Gastroesophageal sphincter (tissue), 3 donors: ENCODE data around the gene C6orf141.

ENCODE experiments used
- CTCF ChIP-seq, 4 experiments: fragments of 200-600 bp in 2 of 4; fragments of 450-650 bp in 2 of 4; sonication (generic) in 1 of 4; IDR thresholded peaks; one replicate each; pipeline ENCODE4 v1.5.1; 2017 to 2019; ENCODE audit warnings: antibody characterized with exemption in 4 of 4, mild to moderate bottlenecking in 2 of 4, moderate library complexity in 2 of 4
- EP300 ChIP-seq: sonication (generic); formaldehyde crosslinking; IDR thresholded peaks from one replicate; pipeline ENCODE4 v1.6.1; 2017; ENCODE audit warnings: antibody characterized with exemption, mild to moderate bottlenecking
- POLR2A ChIP-seq, 2 donors: fragments of 450-650 bp; IDR thresholded peaks; one replicate each; pipeline ENCODE4 v1.6.1; 2017; ENCODE audit warnings: antibody characterized with exemption in 2 of 2, mild to moderate bottlenecking in 2 of 2, moderate library complexity in 1 of 2
- POLR2AphosphoS5 ChIP-seq: sonication (generic); formaldehyde crosslinking; IDR thresholded peaks from one replicate; pipeline ENCODE4 v1.6.1; 2017; ENCODE audit warnings: antibody characterized with exemption

DNA sequence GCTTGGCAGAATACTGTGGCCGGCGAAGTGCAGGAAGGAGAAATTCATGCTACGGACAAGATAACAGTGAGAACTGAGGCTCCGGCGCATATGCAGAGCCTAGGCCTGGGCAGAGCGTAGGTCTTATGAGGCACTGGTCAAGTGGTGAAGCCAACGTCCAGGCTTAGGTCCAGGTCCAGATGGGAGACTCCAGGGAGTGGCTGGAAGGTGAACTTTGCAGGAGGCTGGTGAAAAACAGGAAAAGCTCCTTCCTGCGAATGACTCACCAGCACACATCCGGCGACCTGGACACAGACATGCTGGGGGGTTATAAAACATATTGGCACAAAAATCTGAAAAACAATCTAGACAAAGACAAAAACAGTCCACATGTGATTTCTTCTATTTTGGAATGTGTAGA is 15.4 kb downstream of the C6orf141 start:
- TF ChIP-seq CTCF (IDR thresholded peaks at IDR 0.05), result no peak
- TF ChIP-seq POLR2A (IDR thresholded peaks at IDR 0.05), result no peak
- TF ChIP-seq EP300, result no peak
- TF ChIP-seq POLR2AphosphoS5, result no peak
